Stimulated activated CD4-positive, alpha-beta T cell treated with anti-CD3 and anti-CD28 coated beads, Interleukin-1b, Interleukin-23, amount 100 ng/mL, for 1 hour (primary cell): Measurements from ENCODE around the gene PAMR1.

Source experiments
- DNase-seq, 2 donors: peaks; one replicate each; pipeline ENCODE4 v3.0.0-alpha.2; 2020; ENCODE audit warnings: low read depth in 2 of 2

The PAMR1 gene

GRCh38 chr11:35403765-35404387, 121.5 kb downstream of the PAMR1 start:
- no peak for DNase-seq

GRCh38 chr11:35402751-35403660, 122.4 kb downstream of the PAMR1 start:
- no peak for DNase-seq

DNA sequence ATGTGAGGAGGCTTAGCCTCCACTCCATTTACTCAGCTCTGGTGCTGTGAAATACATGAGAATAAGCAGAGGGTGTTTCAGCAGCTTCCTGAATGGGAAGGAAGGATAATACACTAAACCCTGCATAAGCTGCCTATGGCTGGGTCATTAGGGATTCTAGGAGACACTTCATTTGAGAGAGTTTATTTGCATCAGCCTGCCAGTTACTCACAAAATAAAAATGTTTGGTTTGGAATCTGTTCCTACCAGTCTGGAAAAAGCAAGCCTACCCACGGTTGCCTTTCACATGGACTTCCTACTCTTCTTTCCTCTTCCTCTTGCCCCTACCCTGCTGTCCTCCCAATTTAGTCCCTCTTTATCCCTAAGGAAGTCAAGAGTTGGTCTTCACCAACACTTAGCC, 126.5 kb downstream of the PAMR1 start:
- DNase-seq, result no peak

- DNase-seq, result no peak
Measured at GRCh38 chr11:35394941-35395340, 130.5 kb downstream of the PAMR1 start.

DNA sequence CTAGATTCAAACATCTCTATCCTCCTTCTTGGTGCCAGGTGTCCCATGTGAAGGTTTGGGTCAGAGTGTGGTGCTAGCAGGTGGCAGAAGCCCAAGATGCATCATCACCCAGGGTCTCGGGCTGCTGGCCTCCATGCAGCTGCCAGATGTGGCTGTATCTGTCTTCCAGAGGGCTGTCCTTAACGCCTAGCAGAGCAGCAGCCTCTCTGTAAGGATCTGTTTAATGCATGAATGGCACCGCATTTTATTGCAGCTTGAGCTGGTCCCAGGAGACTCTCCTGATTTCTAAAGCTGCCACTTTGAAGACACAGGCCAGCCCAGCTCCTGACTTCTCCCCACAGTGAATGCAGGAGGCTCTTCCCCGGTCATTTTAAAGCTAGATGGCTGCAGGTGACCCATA, 132.3 kb downstream of the PAMR1 start:
- DNase-seq, result no peak

DNA sequence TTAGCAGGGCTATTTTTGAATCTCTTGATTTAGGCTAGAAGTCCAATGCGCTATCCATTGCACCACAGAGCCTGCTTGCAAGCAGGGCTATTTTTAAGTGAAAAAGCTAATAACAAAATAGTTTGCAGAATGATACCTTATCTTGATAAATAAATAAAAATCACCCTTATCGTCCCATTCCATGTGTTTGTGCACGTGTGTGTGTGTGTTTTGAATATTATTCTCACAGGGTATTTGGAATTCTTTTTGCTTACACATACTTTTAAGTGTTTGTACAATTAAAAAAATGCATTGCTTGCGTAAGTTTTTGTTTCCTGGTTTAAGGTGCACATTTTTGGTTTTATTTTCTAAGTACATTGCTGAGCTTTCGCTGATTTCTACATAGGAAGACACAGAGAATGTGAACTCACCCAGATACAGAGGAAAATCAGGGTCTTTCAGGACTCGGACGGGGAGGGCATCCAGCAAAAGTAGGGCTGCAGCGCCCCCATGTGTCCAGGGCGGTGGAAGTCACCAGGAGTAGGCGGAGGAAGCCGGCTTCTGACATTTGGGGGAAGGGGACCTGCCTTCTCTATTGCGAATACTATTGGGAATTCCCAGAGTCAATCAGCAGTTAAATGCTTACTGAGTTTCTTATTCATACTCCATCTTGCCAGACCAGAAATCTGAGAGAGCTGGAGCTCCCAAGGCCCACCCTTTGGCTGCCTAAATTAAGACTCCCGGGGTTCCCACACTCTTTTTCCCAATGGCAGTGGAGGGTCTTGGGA, 133.3 kb downstream of the PAMR1 start:
- DNase-seq, result peak; percentile 67 to 88

- DNase-seq, result no peak
Measured at GRCh38 chr11:35390737-35391682, 134.4 kb downstream of the PAMR1 start.

DNA sequence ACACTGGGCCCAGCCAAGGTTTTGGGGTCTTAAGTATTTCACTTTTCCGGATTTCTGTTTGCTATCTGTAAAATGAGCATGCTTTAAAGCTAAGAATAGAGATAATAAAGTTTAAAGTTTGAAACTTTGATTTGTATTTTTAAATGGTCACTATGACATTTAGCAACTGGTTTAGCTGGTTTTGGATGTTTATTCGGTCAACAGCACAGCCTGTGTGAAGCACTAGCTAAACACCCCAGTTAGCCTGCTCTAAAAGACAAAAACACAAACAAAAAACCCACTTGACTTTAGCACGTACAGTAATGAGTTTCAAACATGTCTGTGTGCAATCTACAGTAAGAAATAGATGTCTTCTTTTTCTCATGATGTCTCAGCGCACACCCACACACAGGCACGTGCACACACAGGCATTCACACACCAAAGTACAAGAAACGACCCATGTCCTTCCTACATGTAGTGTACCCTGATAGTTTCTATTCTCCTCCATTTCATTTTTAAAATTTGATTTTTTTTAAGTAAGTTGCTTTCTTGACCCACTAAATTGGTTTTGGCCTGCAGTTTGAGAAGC, 135.4 kb downstream of the PAMR1 start:
- DNase-seq, result no peak

DNA sequence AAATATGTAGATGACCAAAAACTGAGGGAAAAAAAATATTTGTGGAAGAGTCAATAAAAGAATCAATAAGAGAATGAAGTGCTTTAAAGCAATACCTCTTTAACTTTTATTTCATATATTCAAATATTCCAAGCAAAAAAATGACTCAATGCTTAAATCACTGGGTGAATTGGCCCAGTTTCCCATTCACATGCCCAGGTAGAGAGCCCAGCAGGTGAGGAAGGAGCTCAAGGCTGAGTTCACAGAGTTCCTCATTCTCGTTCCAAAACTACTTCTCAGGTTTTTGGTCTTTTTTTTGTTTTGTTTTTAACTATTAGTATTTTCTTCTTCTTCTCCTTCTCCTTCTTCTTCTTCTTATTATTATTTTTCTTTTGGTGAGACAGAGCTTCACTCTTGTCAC, 136.3 kb downstream of the PAMR1 start:
- DNase-seq, result no peak

- DNase-seq, result no peak
Measured at GRCh38 chr11:35388061-35388460, 137.4 kb downstream of the PAMR1 start.

GRCh38 chr11:35387111-35387982, 138.1 kb downstream of the PAMR1 start:
- DNase-seq, result no peak

DNA sequence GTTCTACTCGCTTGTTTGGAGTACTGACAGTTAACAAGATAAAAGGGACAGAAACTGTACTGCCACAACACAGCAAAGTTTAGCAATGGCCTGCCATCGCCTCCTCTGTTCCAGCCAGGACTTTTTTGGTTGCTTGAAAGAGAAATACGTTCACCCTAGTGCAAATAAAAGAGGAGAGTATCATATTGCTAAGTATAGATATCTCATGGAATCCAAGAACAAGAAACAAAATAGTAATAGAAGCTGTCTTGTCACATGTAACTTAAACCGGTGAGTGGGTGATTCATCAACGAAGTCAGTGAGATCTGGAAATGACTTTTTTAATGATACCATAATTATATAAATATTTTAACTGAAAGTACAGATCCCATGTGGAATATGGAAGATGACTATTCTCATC, 141.5 kb downstream of the PAMR1 start:
- no peak for DNase-seq
